B cell (primary cell): ENCODE results near the gene ONECUT3. TPM values are rescaled to one million over a fixed set of nuclear protein-coding genes. Genes with fewer than 3 reads are reported as not detected.

Experiments
- ATAC-seq: fragments of 200-7000 bp; cut with Tn5 transposase; one replicate; pipeline ENCODE4 v1.10.0; 2021; ENCODE audit warnings: low read depth, mild to moderate bottlenecking, moderate number of reproducible peaks, moderate library complexity
- CTCF ChIA-PET: fragments of 350-600 bp; sonication (Branson Sonifier 250); formaldehyde crosslinking; loops from one replicate; lab custom pipeline; 2021; ENCODE audit warnings: antibody characterized with exemption, inconsistent platforms; lab: Charles Lee
- POLR2A ChIA-PET: fragments of 350-600 bp; sonication (Branson Sonifier 250); formaldehyde crosslinking; loops from one replicate; lab custom pipeline; 2021; ENCODE audit warnings: antibody characterized with exemption; lab: Charles Lee
- DNase-seq: peaks from one replicate; pipeline ENCODE4 v3.0.0; 2013
- H2AFZ ChIP-seq: 2 replicates; pipeline ENCODE4 v1.6.1; 2012; ENCODE audit warnings: mild to moderate bottlenecking, low read depth, low read length; ENCODE audit not compliant: insufficient read depth, poor library complexity, severe bottlenecking
- H3K27ac ChIP-seq, 2 donors: 1 replicate in 1 of 2; 2 replicates in 1 of 2; pipeline ENCODE4 v1.5.1; 2012 to 2013; ENCODE audit warnings: low read length in 2 of 2, mild to moderate bottlenecking in 2 of 2, moderate library complexity in 1 of 2
- H3K27me3 ChIP-seq, 4 experiments: fragments of 200-600 bp in 1 of 4; sonication (generic) in 1 of 4; replicated peaks in 1 of 4; 1 replicate in 2 of 4; 2 replicates in 2 of 4; pipeline versions ENCODE4 v1.6.1 to v1.7.0; 2013 to 2016; ENCODE audit warnings: low read length in 3 of 4, mild to moderate bottlenecking in 2 of 4, mixed read lengths in 1 of 4, moderate library complexity in 1 of 4; ENCODE audit not compliant: insufficient read depth in 4 of 4, control insufficient read depth in 3 of 4; ENCODE audit errors: control extremely low read depth in 1 of 4
- H3K36me3 ChIP-seq, 2 experiments: replicated peaks in 1 of 2; 1 replicate in 1 of 2; 2 replicates in 1 of 2; pipeline versions ENCODE4 v1.6.1 to v1.7.1; 2013; ENCODE audit warnings: low read length in 1 of 2; ENCODE audit not compliant: insufficient read depth in 2 of 2, control insufficient read depth in 1 of 2; ENCODE audit errors: control extremely low read depth in 1 of 2, extremely low read depth in 1 of 2
- H3K4me1 ChIP-seq, 2 donors: fragments of 200-600 bp in 1 of 2; sonication (generic) in 1 of 2; 1 replicate in 1 of 2; 2 replicates in 1 of 2; pipeline versions ENCODE4 v1.5.1 to v1.6.1; 2013 to 2017; ENCODE audit warnings: low read length in 2 of 2; ENCODE audit not compliant: control insufficient read depth in 2 of 2, insufficient read depth in 2 of 2
- H3K4me2 ChIP-seq: replicated peaks from 2 replicates; pipeline ENCODE3; 2012; ENCODE audit warnings: mild to moderate bottlenecking, low read depth, low read length; ENCODE audit not compliant: poor library complexity, severe bottlenecking
- H3K4me3 ChIP-seq, 5 experiments: fragments of 200-600 bp in 1 of 5; sonication (generic) in 1 of 5; 1 replicate in 3 of 5; 2 replicates in 2 of 5; pipeline versions ENCODE4 v1.5.1 to v1.7.0; 2011 to 2016; ENCODE audit warnings: low read length in 4 of 5, mild to moderate bottlenecking in 4 of 5, low read depth in 2 of 5, control low read depth in 1 of 5, moderate library complexity in 1 of 5; ENCODE audit not compliant: insufficient read depth in 1 of 5; ENCODE audit errors: control extremely low read depth in 1 of 5, extremely low read depth in 1 of 5
- H3K79me2 ChIP-seq: fragments of 200-600 bp; sonication (generic); one replicate; pipeline ENCODE4 v1.6.0; 2016; ENCODE audit warnings: low read length; ENCODE audit not compliant: control insufficient read depth, insufficient read depth
- H3K9ac ChIP-seq: fragments of 200-600 bp; sonication (generic); 2 replicates; pipeline ENCODE4 v1.6.1; 2017; ENCODE audit warnings: mild to moderate bottlenecking, low read length, moderate library complexity
- H3K9me3 ChIP-seq, 3 donors: one replicate each; pipeline versions ENCODE4 v1.6.1 to v1.7.1; 2013; ENCODE audit warnings: low read length in 2 of 3; ENCODE audit not compliant: control insufficient read depth in 2 of 3, insufficient read depth in 1 of 3; ENCODE audit errors: control extremely low read depth in 1 of 3
- H4K20me1 ChIP-seq: 2 replicates; pipeline ENCODE4 v1.6.0; 2012; ENCODE audit warnings: mild to moderate bottlenecking, low read length; ENCODE audit not compliant: insufficient read depth, control insufficient read depth, poor library complexity, severe bottlenecking
- H3K27ac Mint-ChIP-seq: one replicate; pipeline ENCODE4 v1.8.0; 2021; ENCODE audit warnings: mixed read lengths
- H3K27me3 Mint-ChIP-seq: one replicate; pipeline ENCODE4 v1.8.0; 2021; ENCODE audit warnings: mixed read lengths
- H3K4me1 Mint-ChIP-seq: one replicate; pipeline ENCODE4 v1.8.0; 2021; ENCODE audit warnings: mixed read lengths
- H3K4me3 Mint-ChIP-seq: one replicate; pipeline ENCODE4 v1.8.0; 2021; ENCODE audit warnings: mixed read lengths
- H3K9me3 Mint-ChIP-seq: one replicate; pipeline ENCODE4 v1.8.0; 2022; ENCODE audit warnings: mixed read lengths; ENCODE audit not compliant: insufficient read depth
- CTCF ChIP-seq: fragments of 200-600 bp; IDR thresholded peaks from one replicate; pipeline ENCODE4 v1.8.0; 2022; ENCODE audit warnings: antibody characterized with exemption, mild to moderate bottlenecking
- EZH2 ChIP-seq: IDR thresholded peaks from 2 replicates; pipeline ENCODE4 v1.6.1; 2012; ENCODE audit warnings: borderline replicate concordance, low read depth, mild to moderate bottlenecking, moderate library complexity, low read length; ENCODE audit not compliant: insufficient read depth, poor library complexity, severe bottlenecking
- WGBS: methylation state at CpG from one replicate; pipeline ENCODE4 v1.1.5; 2013; ENCODE audit warnings: missing lambda C conversion rate; ENCODE audit not compliant: insufficient coverage; 5-methylcytosine and 5-hydroxymethylcytosine counted together
- intact Hi-C: fragments of 100-400 bp; cut with micrococcal nuclease; formaldehyde crosslinking; loops from one replicate; pipeline ENCODE4 v1.10.0; 2022
- polyA plus RNA-seq: library from polyadenylated mRNA; depleted of rRNA; stranded (reverse); fragments of >200 nt; gene quantifications from 2 replicates; pipeline ENCODE4 v1.2.3, GENCODE V29; 2012
- total RNA-seq, 2 donors: library from RNA; stranded (reverse); fragments of 120-200 nt in 1 of 2; gene quantifications; 1 replicate in 1 of 2; 2 replicates in 1 of 2; pipeline versions ENCODE4 v1.2.3 to v1.2.4, GENCODE V29; 2013 to 2022

ONECUT3 gene
- total and polyA plus RNA-seq, 2 donors (not counting 1 experiment from before 2014, with no cell fraction given): not detected

- peaks cover 0 to 63% (median 7%) of the 10 kb centered on the region in 3 donors for H3K9me3 ChIP-seq
- H3K4me1 Mint-ChIP-seq: peaks cover 5% of the 10 kb centered on the region
- H3K4me3 Mint-ChIP-seq: no peak overlapping the region
- POLR2A ChIA-PET: no interaction called here
- peaks cover 0 to 84% (median 50%) of the 10 kb centered on the region in 4 experiments for H3K27me3 ChIP-seq
- no peak overlapping the region for H3K27ac Mint-ChIP-seq
- WGBS: 74% methylated on average over 8 of the region's 10 CpGs
- H3K9me3 Mint-ChIP-seq: no peaks in the 10 kb centered on the region
- H3K79me2 ChIP-seq: no peaks in the 10 kb centered on the region
- H3K4me3 ChIP-seq: no peak overlapping the region
- H4K20me1 ChIP-seq: no peaks in the 10 kb centered on the region
- H3K4me2 ChIP-seq: no peak overlapping the region
- peaks cover 7 to 17% of the 10 kb centered on the region in 2 donors for H3K4me1 ChIP-seq
- no peaks in the 10 kb centered on the region for H3K36me3 ChIP-seq
- ATAC-seq (no peak), DNase-seq (no peak)
- CTCF ChIA-PET: interaction anchor here (1.1 to 1.2 kb wide), 3 partner anchors 21 to 105 kb away, joined by 3 read pairs; no protein-coding TSS in a partner anchor
- H3K27me3 Mint-ChIP-seq: peaks cover 66% of the 10 kb centered on the region
- no peak overlapping the region for H3K27ac ChIP-seq
- intact Hi-C loops: no loop called here
- TF ChIP-seq EZH2 (no peak), CTCF (no peak)
- H3K9ac ChIP-seq: no peak overlapping the region
- no peak overlapping the region for H2AFZ ChIP-seq
These were observed 23.8 kb downstream of the ONECUT3 start for GRCh38 chr19:1777149-1777548.

GRCh38 chr19:1779574-1779973, 26.3 kb downstream of the ONECUT3 start:
- intact Hi-C loops: no loop called here
- Mint-ChIP-seq H3K27me3 (peaks cover 53% of the 10 kb centered on the region), H3K27ac (no peak overlapping the region), H3K9me3 (no peaks in the 10 kb centered on the region), H3K4me1 (peaks cover 10% of the 10 kb centered on the region), H3K4me3 (no peak overlapping the region)
- Histone ChIP-seq H3K4me2 (no peak overlapping the region), H4K20me1 (no peaks in the 10 kb centered on the region), H3K79me2 (no peaks in the 10 kb centered on the region), H3K27ac (no peak overlapping the region), H3K36me3 (no peaks in the 10 kb centered on the region), H3K9me3 (peaks cover 0 to 74% (median 10%) of the 10 kb centered on the region in 3 donors), H3K9ac (no peak overlapping the region), H3K4me3 (no peak overlapping the region), H3K27me3 (peaks cover 0 to 77% (median 37%) of the 10 kb centered on the region in 4 experiments), H2AFZ (no peak overlapping the region), H3K4me1 (peaks cover 7 to 17% of the 10 kb centered on the region in 2 donors)
- WGBS: 42% methylated on average over 16 of the region's 16 CpGs
- TF ChIP-seq EZH2: no peak
- TF ChIP-seq CTCF: no peak
- ATAC-seq: no peak
- POLR2A ChIA-PET: no interaction called here
- CTCF ChIA-PET: no interaction called here
- DNase-seq: no peak
